Jurkat, Clone E6-1 (cell line): ENCODE data around the gene AQP9.

ENCODE experiments used
- DNase-seq: peaks from one replicate; pipeline ENCODE4 v3.0.0-alpha.2; 2011; ENCODE audit warnings: low read depth, low spot score
- H3K4me3 ChIP-seq: 2 replicates; pipeline ENCODE4 v1.5.1; 2011; ENCODE audit warnings: mild to moderate bottlenecking, low read length, control low read depth, moderate library complexity

Gene AQP9

DNA sequence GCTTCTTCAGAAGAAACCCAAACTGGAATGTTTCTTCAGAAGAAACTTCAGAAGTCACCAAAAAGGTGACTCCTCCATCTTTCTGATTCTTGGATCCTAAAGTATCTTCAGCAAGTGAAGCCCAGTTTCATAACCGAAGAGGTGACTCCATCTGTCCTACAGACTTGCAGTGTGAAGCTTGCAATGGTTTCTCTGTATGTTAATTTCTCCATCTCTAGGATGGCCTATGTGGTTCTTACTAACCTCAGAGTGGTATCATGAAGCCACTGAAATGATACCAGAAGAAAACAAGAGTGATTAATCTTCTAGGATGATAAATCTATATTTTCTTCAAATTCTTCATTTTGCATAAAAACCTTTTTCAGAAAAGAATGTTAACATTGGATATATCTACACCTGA, 495 bp upstream of the AQP9 start:
- no peak for DNase-seq

DNA sequence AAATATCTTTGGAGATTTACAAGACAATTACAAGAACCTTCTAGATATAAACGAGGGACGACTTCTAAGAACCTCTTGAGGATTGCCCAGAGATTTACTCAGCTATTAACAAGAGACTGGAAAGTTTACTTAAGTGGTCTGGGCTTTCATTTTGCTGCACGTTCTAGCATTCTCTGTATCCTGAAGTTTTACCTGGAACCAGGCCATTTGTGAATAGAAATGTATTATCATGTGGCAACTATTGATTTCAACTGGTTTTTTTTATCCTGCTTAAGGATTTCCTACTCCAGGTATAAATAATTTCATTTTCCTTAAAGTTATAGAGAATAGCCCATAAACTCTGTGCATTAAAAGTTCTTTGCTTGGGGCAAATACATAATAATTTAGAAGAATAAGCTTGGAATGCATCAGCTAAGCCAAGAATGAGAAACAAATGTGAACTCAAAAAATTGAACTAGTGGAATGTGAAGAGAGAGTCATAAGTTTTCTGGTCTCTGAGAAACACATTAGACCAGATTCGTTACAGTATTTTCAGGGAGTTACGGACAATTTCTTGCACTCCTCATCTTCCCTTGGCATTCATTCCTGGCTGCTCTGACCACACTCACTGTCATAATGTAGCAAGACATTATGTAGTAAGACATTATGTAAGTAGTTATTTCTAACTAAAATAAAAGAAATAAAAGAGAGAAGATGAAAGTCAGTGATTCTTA, 1.3 kb downstream of the AQP9 start:
- no peak for DNase-seq

More for the DNA sequence above, 495 bp upstream of the AQP9 start:
- H3K4me3 ChIP-seq: no peak overlapping the region

GRCh38 chr15:58139989-58140522, 1.9 kb downstream of the AQP9 start:
- H3K4me3 ChIP-seq: no peak overlapping the region
- no peak for DNase-seq

More for the DNA sequence above, 1.3 kb downstream of the AQP9 start:
- H3K4me3 ChIP-seq: no peak overlapping the region

GRCh38 chr15:58141894-58142293, 3.7 kb downstream of the AQP9 start:
- no peak overlapping the region for H3K4me3 ChIP-seq
- no peak for DNase-seq

GRCh38 chr15:58142827-58143461, 4.8 kb downstream of the AQP9 start:
- no peak overlapping the region for H3K4me3 ChIP-seq
- DNase-seq: no peak

DNA sequence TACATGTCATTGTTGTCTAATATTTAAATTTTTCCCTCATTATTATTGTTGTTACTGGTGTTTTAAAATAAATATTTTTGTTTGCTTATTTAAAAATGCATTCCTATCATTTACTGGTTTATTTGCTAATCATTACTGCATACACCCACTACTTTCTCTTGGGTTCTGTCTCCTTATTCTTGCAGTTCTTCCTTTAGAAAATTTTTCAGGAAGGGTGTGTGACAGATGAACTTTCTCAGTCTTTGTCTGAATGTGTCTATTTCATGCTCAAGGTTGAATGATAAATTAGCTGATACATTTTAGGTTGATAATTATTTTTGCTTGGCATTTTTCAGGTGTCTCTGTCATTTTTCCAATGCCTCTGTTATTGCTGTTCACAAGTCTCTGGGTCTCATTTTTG, 7.4 kb downstream of the AQP9 start:
- no peak for DNase-seq
- H3K4me3 ChIP-seq: no peak overlapping the region

DNA sequence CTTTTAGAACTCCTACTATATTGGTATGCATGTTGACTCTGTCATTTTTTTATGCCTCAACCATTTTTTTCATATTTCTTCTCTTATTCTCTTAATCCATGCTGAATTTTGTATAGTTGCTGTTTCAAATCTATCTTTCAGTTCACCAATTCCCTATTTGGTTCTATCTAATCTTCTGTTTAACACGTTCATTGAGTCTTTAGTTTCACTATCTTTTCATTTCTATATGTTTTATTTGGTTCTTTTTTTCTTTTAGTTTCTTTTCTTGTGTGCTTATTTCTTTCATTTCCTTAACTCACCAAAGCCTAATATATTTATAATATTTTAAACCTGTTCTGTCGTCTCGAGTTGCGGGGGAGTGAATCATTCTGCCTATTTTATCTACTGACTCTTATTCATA, 8.0 kb downstream of the AQP9 start:
- H3K4me3 ChIP-seq: no peak overlapping the region
- no peak for DNase-seq

- no peak overlapping the region for H3K4me3 ChIP-seq
- DNase-seq: no peak
Measured at GRCh38 chr15:58146749-58147148, 8.6 kb downstream of the AQP9 start.

DNA sequence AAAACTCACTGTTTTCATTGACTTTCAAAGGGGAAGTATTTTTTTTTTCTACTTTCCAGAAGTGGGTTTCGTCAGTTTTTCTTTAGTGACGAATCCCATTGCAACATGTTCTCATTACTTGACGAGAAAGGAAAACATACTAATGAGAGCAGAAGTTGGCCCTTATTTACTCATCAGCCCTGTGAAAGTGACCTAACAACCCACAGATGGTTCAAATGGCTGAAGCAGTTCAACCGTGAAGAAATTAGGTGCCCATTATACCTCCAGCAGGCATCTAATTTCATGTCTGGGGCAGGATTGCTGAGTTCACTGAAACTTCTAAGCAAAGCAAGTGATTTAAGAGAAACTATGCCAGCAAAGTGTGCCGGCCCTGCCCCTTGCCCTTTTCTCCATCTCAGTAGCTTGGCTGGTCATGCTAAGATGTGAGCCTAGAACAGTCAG, 9.0 kb downstream of the AQP9 start:
- no peak overlapping the region for H3K4me3 ChIP-seq
- no peak for DNase-seq

GRCh38 chr15:58148120-58148519, 9.9 kb downstream of the AQP9 start:
- DNase-seq: no peak

GRCh38 chr15:58148633-58149445, 10.7 kb downstream of the AQP9 start:
- H3K4me3 ChIP-seq: no peak overlapping the region
- DNase-seq: no peak

More at GRCh38 chr15:58148120-58148519, 9.9 kb downstream of the AQP9 start:
- H3K4me3 ChIP-seq: no peak overlapping the region

- H3K4me3 ChIP-seq: no peak overlapping the region
- DNase-seq: no peak
Measured at GRCh38 chr15:58154769-58155168, 16.6 kb downstream of the AQP9 start.

- H3K4me3 ChIP-seq: no peak overlapping the region
- no peak for DNase-seq
Measured at GRCh38 chr15:58159827-58160386, 21.7 kb downstream of the AQP9 start.

DNA sequence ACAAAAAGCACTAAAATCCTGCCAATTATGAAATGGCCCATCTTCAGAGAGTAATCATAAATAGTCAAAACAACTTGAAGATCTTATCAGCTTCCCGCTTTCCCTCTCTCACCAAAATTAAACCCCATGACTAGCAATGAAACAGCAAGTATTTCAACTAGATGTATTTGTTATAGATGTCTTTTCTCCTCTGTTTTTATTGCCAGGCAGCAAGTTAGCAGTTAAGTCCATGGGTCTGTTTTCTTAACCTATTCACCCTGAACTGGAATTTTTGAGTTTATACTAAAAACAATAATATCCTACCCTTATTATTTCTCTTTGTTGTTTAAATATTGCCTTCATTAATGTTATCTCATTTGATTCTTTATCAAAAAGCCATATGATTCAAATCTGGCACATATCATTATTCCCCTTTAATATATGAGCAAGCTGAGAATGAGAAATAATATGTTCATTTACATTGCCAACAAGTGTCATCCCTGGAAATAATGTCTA, 23.3 kb downstream of the AQP9 start:
- no peak for DNase-seq
- H3K4me3 ChIP-seq: no peak overlapping the region

- no peak overlapping the region for H3K4me3 ChIP-seq
- no peak for DNase-seq
Measured at GRCh38 chr15:58163985-58164384, 25.8 kb downstream of the AQP9 start.

DNA sequence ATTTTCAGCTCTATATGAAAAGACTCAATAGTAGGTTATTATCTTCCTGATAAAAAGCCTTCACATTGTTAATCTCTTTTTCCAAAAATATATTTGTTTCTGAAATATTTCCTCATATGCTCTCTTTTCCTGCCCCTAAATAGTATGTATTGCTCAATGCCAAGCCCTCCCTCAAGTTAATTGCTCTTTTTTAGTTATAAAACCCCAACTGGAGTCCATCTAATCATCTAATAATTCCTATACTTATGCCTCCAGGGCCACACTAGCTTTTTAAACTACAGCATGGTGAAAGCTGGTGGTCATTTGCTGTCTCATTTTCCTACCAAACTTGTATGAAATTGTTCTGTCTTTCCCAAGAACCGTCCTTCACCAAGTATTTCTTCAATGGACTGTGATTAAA, 26.7 kb downstream of the AQP9 start:
- DNase-seq: no peak
- no peak overlapping the region for H3K4me3 ChIP-seq

DNA sequence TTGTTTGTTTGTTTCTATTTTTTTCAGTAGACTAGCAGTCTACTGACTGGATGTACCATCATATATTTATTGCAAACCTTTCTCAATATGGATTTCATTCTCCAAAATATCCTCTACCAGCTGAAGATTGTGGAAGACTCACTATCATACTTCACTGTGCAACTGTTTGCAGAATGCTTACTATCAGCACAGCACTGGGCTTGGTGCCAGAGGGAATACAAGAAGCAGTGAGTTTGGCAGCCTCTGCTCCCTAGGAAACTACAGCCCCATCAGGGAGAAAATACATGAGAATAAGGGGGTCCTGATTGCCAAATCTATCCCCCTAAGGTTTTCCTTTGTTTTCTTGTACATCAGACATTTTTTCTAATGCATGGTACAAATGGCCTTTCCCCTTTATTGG, 27.5 kb downstream of the AQP9 start:
- H3K4me3 ChIP-seq: no peak overlapping the region
- no peak for DNase-seq

- DNase-seq: no peak
- H3K4me3 ChIP-seq: no peak overlapping the region
Measured at GRCh38 chr15:58167095-58167691, 29.0 kb downstream of the AQP9 start.

DNA sequence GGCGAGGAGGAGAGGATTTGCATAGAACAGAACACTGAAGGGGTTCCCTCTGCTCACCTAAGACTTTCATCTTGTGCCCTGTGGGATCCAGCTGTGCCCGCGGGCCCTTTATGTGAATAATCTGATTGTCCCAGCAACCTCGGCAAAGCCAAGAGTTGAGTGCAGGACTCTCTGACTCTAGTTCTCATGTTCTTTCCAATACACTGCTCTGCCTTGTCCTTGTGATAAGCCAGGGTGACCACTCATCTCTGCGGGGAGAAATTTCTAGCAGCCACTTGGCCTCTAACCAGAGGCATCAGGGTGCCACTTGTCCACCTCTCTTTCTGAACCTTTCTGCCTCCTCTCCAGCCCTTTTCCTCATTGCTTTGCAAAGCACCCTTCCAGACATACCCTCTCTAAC, 31.8 kb downstream of the AQP9 start:
- H3K4me3 ChIP-seq: no peak overlapping the region
- no peak for DNase-seq
